MV-4-11 (cell line): ENCODE results near the gene CDH3.
A peak's percentile ranks its signal among the peaks of the same experiment; 100 is the strongest.
"Not testable (repeated sequence)": the region's sequence is repeated elsewhere in the genome, so short reads cannot be mapped to it uniquely, and the experiment has no call there.

ENCODE experiments used
- DNase-seq: peaks from one replicate; lab custom pipeline; 2025; lab: John Stamatoyannopoulos, UW

CDH3 gene

GRCh38 chr16:68704232-68704867, 59.2 kb downstream of the CDH3 start:
- DNase-seq = peak; percentile 35

GRCh38 chr16:68707340-68708152, 62.4 kb downstream of the CDH3 start:
- no peak for DNase-seq

GRCh38 chr16:68710211-68710610, 65.1 kb downstream of the CDH3 start:
- DNase-seq = peak; percentile 66

GRCh38 chr16:68711421-68712139, 66.5 kb downstream of the CDH3 start:
- peak; percentile 90 for DNase-seq

GRCh38 chr16:68713361-68713760, 68.3 kb downstream of the CDH3 start:
- no peak for DNase-seq

GRCh38 chr16:68715471-68715870, 70.4 kb downstream of the CDH3 start:
- DNase-seq = no peak

GRCh38 chr16:68716516-68716915, 71.4 kb downstream of the CDH3 start:
- DNase-seq = not testable (repeated sequence)

GRCh38 chr16:68717684-68718083, 72.6 kb downstream of the CDH3 start:
- no peak for DNase-seq

GRCh38 chr16:68718590-68718989, 73.5 kb downstream of the CDH3 start:
- DNase-seq = no peak

- DNase-seq = no peak
Observed at GRCh38 chr16:68719993-68720489, 74.9 kb downstream of the CDH3 start.

- no peak for DNase-seq
Observed at GRCh38 chr16:68722119-68723024, 77.3 kb downstream of the CDH3 start.

- no peak for DNase-seq
Observed at GRCh38 chr16:68724797-68725196, 79.7 kb downstream of the CDH3 start.

GRCh38 chr16:68728523-68728922, 83.4 kb downstream of the CDH3 start:
- DNase-seq = no peak

GRCh38 chr16:68731637-68732036, 86.5 kb downstream of the CDH3 start:
- no peak for DNase-seq

GRCh38 chr16:68732042-68732680, 87.1 kb downstream of the CDH3 start:
- no peak for DNase-seq

- DNase-seq = no peak
Observed at GRCh38 chr16:68732741-68733399, 87.8 kb downstream of the CDH3 start.

- DNase-seq = no peak
Observed at GRCh38 chr16:68733570-68733969, 88.5 kb downstream of the CDH3 start.

GRCh38 chr16:68734782-68735181, 89.7 kb downstream of the CDH3 start:
- no peak for DNase-seq

- DNase-seq = no peak
Observed at GRCh38 chr16:68736561-68736960, 91.5 kb downstream of the CDH3 start.

GRCh38 chr16:68737046-68737729, 92.1 kb downstream of the CDH3 start, which contains the start of gene CDH1:
Gene CDH1 (plus strand): TSS chr16:68737292. CDS start chr16:68737416, 124 bp downstream.
- no peak for DNase-seq
